EL (cell line): ENCODE data around the gene CCDC185.

Experiments
- DNase-seq: peaks from one replicate; pipeline ENCODE4 v3.0.0-alpha.2; 2016

Gene CCDC185

DNA sequence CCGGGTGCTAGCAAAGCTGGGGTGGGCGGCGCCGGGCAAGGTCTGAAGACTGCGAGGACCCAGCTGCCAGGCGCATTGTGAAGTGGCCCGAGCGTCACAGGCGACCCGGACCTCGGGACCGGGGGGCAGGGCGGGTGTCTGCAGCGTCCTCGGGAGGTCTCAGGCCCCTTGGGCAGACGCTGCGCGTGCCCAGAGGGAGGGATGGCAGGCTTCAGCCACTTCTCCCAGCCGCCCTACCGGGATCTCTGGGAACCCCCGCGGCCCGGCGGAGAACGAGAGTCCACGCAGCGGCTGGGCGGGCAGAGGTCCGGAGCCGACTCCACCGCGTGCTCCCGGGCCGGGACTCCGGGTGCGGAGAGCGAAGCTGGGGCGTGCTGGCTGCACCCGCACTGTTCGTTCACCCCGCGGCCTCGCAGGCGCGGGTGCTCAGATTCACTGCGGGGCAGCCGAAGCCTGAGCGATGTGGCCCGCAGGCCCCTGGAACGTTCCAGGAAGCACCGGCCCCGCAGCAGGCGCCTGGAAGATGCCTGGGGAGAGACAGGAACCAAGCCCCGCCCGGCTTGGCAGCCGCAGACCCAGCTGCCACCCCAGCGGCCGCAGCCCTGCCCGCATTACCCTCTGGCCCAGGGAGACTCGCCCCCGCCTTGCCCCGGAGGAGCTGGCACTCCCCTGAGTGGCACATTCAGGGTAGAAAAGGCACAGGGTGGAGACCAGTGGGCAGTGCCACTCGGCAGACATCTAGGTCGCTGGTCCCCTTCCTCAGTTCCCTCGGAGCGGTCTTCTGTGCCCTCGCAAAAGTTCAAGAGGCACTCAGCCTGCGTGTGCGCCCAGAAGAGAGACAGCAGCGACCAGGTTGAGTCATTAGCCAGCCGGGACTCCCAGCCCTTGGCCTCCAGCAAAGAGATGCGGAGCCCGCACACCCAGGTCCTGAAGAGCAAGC is at the start of gene CCDC185:
Gene CCDC185 (plus strand): TSS at position 141 of the 940 bp plus-strand sequence. CDS start 61 bp downstream, at position 202.
- DNase-seq = peak; percentile 9

DNA sequence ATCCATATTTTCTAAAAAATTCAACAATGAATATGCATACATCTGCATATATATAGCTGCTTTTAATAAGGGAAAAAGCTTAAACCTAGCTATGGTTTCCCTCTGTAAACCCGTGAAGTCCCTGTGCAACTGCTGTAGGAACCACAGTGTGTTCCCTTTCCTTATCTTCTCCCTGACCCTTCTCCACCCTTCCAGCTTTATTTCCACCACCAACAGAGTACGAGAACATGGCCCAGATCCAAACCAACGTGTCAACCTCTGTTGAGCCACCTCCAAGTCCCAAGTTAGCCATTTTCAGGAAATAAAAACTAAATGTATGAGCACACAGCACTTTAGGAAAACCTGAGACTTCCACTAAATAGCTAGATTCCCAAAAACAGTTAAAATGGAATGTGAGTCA is 49.5 kb upstream of the CCDC185 start:
- no peak for DNase-seq

DNA sequence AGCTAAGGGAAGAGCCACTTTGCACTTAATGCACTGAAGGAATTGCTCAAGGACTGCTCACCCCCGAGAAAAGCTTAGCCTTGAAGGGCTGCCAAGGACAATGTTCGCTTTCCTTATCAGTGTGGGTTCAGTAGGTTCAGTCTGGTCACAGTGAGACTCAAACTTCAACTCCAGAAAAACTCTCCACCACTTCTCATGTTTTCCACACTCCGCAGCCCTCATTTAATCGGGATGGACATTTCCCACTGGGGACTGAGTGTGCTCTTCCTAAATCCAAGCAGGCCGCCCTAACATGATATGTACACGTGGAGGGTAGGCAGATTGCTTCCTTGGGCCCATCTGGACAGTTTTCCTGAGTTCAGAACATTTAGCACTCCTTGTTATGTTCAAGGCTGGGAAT is 48.7 kb upstream of the CCDC185 start:
- no peak for DNase-seq

GRCh38 chr1:223345720-223346119 is 47.5 kb upstream of the CCDC185 start:
- no peak for DNase-seq

- DNase-seq = no peak
Measured at GRCh38 chr1:223346311-223346710, 46.9 kb upstream of the CCDC185 start.

DNA sequence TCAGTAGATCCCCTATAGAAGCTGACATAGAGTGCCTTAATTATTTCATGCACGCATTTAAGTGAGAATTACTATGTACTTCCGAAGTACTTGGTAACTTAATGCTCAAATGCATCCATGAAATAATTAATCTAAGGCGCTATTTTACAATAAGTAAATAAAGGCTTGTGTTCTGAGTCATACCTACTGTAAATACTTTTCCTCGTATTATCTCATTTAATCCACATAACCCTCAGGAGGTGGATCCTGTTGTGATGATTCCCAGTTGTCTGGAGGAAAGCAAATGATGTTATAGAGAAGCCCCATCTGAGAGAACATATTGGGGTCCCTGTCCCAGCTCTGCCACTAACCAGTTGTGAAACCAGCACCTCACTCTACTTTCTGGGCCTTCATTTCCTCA is 45.6 kb upstream of the CCDC185 start:
- no peak for DNase-seq

DNA sequence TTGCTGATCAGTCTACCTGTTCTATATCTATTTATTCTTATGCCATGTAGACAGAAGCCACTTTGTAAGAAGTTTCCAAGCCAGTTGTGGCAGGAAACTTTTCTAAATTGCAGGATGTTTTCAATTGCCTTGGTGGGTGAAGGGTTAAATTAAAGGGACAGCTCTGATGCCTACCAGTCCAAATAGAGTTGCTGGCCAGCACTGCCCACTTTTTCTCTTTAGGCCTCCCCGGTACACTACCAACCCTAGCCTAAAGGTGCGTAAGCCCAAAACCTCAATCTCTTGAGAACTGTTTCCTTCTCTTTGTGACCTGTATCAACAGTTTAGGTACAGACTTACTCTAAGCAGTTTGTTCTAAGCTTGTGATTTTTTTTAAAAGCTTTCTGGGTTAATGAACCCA is 44.8 kb upstream of the CCDC185 start:
- DNase-seq = no peak

DNA sequence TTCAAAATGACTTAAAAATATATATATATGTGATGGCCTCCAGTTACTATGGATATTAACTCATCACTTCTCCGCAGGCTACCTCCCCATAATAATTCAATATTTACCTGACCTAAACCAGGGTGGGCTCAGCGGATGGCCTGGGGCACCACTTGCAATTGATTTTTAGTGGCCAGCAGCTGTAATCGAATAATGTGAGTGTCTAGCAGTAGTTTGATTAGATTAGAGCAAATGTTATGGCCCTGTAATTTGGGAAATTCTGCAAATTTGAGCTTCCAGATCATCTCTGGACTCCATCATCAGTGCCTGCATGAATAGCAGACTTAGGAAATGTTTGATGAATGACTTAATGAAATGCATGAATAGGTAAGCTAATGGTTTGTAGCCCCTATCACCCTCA is 44.0 kb upstream of the CCDC185 start:
- DNase-seq = no peak

DNA sequence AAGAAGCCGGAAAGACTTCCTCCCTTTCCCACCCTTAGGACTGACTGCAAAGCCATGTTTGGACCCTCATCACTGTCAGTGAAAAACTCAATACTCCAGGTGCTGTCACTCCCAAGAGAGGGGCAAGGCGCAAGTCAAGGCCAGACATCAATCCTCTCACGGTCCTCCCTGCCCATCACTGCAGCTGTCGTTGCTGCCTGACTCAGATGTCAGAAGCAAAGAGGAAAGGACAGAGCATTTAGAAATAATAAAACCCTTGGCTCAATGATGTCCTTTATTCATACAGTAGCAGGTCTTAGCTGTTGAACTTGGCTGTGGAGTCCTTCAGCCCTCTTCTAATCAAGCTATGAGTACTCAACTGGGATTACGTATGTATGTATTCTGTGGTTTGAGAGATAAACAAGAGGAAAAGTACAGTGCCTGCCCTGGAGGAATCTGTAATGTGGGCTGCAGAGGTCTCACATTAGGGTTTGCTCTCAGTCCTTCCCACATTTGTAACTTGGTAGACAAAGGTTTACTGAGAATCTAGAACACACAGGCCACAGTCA is 42.8 kb upstream of the CCDC185 start:
- DNase-seq = no peak

- no peak for DNase-seq
Measured at GRCh38 chr1:223352944-223353343, 40.3 kb upstream of the CCDC185 start.

DNA sequence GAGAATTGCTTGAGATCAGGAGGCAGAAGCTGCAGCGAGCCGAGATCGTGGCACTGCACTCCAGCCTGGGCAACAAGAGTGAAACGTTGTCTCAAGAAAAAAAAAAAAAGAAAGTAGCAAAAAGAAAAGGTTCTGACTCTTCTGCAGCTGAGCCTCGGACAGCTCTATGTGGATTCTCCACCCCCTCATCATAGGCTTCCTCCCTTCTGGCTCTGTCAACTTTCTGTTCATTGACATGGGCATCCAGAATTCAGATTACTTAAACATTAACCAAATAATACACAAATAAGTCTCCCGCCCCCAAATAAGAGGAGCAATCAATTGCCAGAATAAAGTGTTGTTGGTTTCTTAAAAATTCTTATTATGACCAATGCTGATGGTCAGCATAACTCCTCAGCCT is 39.3 kb upstream of the CCDC185 start:
- no peak for DNase-seq

DNA sequence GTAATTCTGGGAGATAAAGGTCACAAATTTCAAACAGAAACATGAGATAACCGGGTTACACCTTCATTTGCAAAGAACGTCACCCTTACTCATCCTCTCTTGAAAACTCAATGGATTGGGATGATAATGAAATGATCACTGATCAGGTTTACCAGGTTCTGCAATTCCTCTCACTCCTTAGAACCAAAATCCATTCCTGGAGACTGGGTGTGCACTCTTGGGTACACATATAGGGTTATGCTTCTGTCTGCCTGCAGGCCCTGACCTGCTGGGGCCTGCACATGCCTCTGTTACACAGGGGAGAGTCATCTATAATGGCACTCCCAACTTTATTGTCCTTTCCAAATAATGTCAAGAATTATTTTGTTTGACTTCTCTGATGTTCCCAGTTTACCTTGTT is 37.5 kb upstream of the CCDC185 start:
- no peak for DNase-seq

GRCh38 chr1:223358826-223359225 is 34.4 kb upstream of the CCDC185 start:
- no peak for DNase-seq

DNA sequence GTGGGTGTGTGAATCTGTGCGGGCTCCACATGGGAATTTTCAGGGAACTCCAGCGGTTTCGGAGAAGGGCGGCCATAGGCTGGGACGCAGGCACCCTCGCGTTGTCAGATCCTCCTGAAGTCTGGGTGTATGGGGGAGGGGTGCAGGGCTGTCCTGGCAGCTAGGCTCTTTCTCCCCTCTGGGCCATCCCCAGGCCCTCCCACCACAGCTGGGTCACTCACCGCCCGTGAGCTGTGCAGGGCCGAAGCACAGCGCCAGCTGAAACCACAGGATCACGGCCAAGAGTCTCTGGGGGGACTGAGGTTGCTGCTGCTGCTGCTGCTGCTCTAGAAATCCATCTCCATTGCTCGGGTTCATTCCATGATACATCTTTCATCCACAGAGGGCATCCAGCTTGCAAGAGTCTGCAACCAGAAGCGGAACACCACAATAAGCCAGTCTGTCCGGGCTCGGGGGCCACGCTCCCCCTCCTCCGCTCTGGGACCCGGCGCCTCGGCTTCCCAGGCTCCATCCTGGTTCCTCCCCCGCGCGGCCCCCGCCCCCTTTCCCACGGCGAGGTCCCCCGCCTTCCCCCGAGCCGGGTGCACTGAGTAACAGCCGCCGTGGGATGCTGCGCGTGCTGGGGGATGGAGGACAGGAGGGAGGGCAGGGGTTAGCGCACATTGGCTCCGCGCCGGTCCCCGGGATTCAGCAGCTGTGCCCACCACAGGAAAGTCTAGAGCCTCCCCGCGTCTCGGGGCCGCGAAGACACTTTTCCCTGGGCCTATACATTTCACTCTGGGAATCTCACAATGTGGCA is 30.0 kb upstream of the CCDC185 start:
- DNase-seq = peak; percentile 33

DNA sequence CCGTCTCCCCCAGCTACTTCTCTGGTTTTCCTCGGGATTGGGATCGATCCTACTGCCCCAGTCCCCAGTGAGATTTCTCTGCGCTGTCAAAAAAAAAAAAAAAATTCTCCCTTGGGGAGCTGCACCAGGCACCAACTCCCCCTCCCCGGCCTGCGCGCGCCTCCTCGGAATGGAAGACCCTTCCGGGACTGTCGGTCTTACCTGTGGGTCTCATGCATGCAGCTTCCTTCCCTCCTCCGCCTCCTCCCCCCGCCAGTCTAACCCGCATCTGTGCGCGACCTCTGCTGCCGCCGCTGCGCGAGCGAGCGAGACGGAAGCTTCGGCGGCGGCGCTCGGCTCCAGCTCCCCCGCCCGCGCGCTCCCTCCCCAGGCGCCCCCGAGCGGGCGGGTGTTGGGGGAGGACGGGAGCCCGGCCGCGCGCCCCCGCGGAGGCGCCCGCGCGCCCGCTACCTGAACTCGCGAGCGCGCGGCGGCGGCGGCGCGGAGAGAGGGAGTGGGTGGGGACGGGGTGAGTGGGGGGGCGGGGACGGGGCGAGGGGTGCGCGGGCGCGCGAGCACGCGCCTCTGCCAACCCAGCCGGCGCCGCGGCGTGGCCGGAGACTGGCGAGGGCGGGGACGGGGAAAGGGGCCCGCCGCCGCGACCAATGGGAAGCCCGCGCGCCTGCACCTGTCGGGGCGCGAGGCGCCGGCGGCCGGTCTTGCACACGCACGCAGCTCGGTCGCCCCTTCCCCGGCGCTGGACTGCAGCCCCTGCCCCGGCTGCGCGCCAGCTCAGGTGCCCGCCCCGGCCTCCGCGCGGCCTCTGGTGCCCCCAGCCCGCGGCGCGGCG is 29.1 kb upstream of the CCDC185 start, which contains the start of gene SUSD4:
Gene SUSD4 (minus strand): TSS at position 321 of the 829 bp plus-strand sequence. CDS start 751 bp downstream, outside the sequence.
- DNase-seq = peak; percentile 20

GRCh38 chr1:223364685-223365382 is 28.4 kb upstream of the CCDC185 start:
- no peak for DNase-seq

- no peak for DNase-seq
Measured at GRCh38 chr1:223374064-223374610, 19.1 kb upstream of the CCDC185 start.

GRCh38 chr1:223378754-223379153 is 14.5 kb upstream of the CCDC185 start:
- no peak for DNase-seq

GRCh38 chr1:223386013-223386412 is 7.2 kb upstream of the CCDC185 start:
- no peak for DNase-seq

DNA sequence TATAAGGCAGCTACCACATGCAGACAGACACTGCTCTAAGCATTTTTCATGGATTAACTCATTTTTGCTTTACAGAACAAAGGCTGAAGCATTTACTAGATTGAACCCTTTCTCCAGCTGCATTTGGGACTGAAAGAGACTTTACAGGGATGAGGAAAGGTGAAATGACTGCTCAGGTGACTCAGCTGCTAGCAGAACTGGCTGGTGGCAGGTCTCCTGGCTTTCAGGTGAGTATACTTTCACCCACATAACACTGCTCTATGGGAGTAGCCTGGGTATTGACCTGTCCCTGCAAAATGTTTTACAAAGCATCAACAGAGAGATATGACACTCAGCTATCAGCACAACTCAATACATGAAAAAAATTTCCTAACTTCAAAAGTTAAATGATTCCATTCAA is 2.6 kb upstream of the CCDC185 start:
- DNase-seq = no peak

- no peak for DNase-seq
Measured at GRCh38 chr1:223394242-223394641, 1.0 kb downstream of the CCDC185 start.

- DNase-seq = no peak
Measured at GRCh38 chr1:223394706-223395105, 1.5 kb downstream of the CCDC185 start.
